ENCODE results near the gene GUK1. TPM values are rescaled to one million over a fixed set of nuclear protein-coding genes. Genes with fewer than 3 reads are reported as not detected.

GUK1 gene
- total RNA-seq, 2 donors from 2014 or later: 178 to 221 TPM

DNA sequence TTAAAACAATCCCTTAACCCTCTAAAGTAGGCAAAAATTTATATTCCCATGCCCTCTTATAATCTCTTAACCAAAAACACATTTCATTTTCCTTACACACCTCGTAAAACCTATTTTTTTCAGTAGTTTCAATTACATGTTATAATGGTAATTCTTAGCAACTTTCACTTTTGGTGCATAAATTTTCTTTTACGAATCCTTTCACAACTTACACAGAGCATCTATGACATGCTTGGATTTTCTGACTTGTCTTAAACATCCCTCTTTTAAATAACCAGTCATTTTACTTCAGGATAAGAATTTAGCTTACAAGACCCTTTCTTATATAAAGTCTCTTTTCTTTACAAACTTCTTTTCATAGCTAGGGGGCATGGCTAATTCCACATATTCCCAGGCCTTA lies 22.0 kb upstream of the GUK1 start:
- Histone ChIP-seq H3K4me3 (no peak overlapping the region), H3K9me3 (no peaks in the 10 kb centered on the region), H3K27ac (no peak overlapping the region), H3K27me3 (no peaks in the 10 kb centered on the region), H3K4me1 (no peaks in the 10 kb centered on the region), H3K36me3 (no peaks in the 10 kb centered on the region), H3K9ac (ENCODE audit: low read depth in 2 of 2, low read length in 2 of 2) (no peak overlapping the region)
- TF ChIP-seq, protein P1, sequence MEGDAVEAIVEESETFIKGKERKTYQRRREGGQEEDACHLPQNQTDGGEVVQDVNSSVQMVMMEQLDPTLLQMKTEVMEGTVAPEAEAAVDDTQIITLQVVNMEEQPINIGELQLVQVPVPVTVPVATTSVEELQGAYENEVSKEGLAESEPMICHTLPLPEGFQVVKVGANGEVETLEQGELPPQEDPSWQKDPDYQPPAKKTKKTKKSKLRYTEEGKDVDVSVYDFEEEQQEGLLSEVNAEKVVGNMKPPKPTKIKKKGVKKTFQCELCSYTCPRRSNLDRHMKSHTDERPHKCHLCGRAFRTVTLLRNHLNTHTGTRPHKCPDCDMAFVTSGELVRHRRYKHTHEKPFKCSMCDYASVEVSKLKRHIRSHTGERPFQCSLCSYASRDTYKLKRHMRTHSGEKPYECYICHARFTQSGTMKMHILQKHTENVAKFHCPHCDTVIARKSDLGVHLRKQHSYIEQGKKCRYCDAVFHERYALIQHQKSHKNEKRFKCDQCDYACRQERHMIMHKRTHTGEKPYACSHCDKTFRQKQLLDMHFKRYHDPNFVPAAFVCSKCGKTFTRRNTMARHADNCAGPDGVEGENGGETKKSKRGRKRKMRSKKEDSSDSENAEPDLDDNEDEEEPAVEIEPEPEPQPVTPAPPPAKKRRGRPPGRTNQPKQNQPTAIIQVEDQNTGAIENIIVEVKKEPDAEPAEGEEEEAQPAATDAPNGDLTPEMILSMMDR (IDR thresholded peaks at IDR 0.05): no peak
- intact Hi-C loops (cut with DNase I): no loop called here
- no peak for DNase-seq

DNA sequence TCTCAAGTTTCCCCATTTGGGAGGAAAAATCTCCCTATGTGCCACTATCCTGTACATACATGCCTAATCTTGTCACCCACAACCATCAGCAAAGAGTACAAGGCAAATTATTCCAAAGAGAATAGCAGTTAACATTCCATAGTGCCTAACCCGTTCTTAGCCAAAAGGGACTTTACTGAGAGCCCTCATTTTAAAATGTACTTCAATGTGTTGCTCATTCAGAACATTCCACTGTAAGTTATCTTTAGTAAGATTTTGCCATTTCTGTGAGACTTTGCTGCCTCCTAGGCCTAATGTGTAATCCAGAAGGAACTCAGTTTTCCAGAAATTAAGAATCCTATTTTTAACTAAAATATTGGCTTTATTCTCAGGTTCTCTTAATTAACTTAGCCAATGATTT lies 19.7 kb upstream of the GUK1 start:
- Histone ChIP-seq H3K9ac (ENCODE audit: low read depth in 2 of 2, low read length in 2 of 2) (no peak overlapping the region), H3K27ac (no peak overlapping the region), H3K27me3 (no peaks in the 10 kb centered on the region), H3K4me1 (no peaks in the 10 kb centered on the region), H3K4me3 (no peak overlapping the region), H3K9me3 (no peaks in the 10 kb centered on the region), H3K36me3 (no peaks in the 10 kb centered on the region)
- no peak for DNase-seq
- TF ChIP-seq, protein P1 (IDR thresholded peaks at IDR 0.05): no peak
- intact Hi-C loops (cut with DNase I): no loop called here

DNA sequence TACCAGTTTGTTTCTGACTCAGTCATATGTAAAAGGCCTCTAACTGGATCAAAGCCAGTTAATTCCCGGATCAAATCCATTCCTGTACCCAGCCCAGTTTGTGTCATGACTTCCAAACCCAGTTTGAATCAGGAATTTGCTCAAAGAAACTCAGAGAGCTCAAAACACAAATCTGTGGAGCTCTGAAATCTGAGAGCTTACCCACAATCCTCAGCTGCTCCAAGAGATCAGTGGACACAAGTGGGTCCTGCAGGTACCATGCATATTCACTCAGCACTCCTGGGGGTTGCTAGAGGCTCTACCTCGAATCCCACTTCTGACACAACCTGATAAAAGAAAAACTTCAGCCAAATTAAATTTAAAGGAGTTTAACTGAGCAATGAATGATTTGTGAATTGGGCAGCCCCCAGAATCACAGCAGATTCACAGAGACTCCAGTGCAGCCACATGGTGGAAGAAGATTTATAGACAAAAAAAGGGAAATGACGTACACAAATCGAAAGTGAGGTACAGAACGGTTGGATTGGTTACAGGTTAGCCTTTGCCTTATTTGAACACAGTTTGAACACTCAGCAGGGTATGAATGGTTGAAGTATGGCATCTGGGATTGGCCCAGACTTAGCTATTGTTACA lies 19.1 kb upstream of the GUK1 start:
- intact Hi-C loops (cut with DNase I): no loop called here
- Histone ChIP-seq H3K36me3 (no peaks in the 10 kb centered on the region), H3K27me3 (no peaks in the 10 kb centered on the region), H3K9me3 (no peaks in the 10 kb centered on the region), H3K9ac (ENCODE audit: low read depth in 2 of 2, low read length in 2 of 2) (no peak overlapping the region), H3K4me3 (no peak overlapping the region), H3K4me1 (no peaks in the 10 kb centered on the region), H3K27ac (no peak overlapping the region)
- DNase-seq: no peak
- TF ChIP-seq, protein P1 (IDR thresholded peaks at IDR 0.05): no peak

DNA sequence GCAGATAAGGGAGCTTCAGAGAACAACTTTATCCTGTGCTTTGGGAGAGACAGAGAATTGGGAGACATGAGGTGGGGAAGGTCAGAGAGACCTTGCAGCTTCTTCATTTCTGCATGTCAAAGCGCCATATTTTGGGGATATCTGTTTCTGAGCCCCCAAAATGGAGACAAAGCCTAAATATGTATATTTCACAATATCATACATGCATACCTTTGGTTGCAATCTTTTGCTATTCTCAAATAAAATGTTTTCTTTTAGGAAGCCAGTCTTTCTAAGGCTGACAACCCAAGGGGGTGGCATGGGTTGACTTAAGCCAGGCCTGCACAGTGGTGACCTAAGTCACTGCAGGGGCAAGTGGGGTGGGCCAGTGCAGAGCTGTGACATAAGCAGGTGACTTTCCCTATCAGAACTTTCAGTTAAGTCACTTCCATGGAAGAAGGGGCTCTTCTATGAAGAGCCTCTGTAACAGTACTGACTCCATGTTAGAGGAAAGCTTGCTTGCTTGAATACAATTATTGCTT lies 17.1 kb upstream of the GUK1 start:
- Histone ChIP-seq H3K27ac (no peak overlapping the region), H3K4me1 (no peaks in the 10 kb centered on the region), H3K27me3 (no peaks in the 10 kb centered on the region), H3K4me3 (no peak overlapping the region), H3K9ac (ENCODE audit: low read depth in 2 of 2, low read length in 2 of 2) (no peak overlapping the region), H3K9me3 (no peaks in the 10 kb centered on the region), H3K36me3 (no peaks in the 10 kb centered on the region)
- TF ChIP-seq, protein P1 (IDR thresholded peaks at IDR 0.05): no peak
- intact Hi-C loops (cut with DNase I): no loop called here
- no peak for DNase-seq

DNA sequence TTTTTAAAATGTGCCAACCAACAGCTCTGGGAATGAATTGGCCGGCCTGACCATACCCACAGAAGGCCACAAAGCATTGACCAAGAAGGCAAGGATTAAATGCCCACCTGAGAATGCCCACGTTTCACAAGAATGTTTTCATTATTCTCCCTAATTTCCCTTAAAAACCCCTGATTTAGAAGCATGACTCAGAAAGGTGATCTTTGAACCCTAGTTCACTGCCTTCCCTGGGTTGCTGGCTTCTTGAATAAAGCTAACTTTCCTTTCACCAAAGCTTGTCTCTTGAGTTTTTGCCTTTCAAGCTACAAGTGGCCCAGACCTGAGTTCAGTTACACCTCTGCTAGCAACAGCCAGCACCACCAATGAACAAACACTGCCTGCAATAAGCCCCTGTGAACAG lies 16.6 kb upstream of the GUK1 start:
- Histone ChIP-seq H3K27ac (no peak overlapping the region), H3K9ac (ENCODE audit: low read depth in 2 of 2, low read length in 2 of 2) (no peak overlapping the region), H3K36me3 (no peaks in the 10 kb centered on the region), H3K4me3 (no peak overlapping the region), H3K27me3 (no peaks in the 10 kb centered on the region), H3K4me1 (no peaks in the 10 kb centered on the region), H3K9me3 (no peaks in the 10 kb centered on the region)
- intact Hi-C loops (cut with DNase I): no loop called here
- TF ChIP-seq, protein P1 (IDR thresholded peaks at IDR 0.05): no peak
- no peak for DNase-seq

Measured in colonic mucosa (tissue), 4 donors.